Activated CD4-positive, alpha-beta memory T cell treated with anti-CD3 and anti-CD28 coated beads, Interleukin-2, amount 10 ng/mL, durations not matched to agents 7 days and 5 days (primary cell): ENCODE results near the gene MTM1. TPM values are rescaled to one million over a fixed set of nuclear protein-coding genes. Genes with fewer than 3 reads are reported as not detected.

Experiments
- CTCF ChIA-PET: fragments of 350-600 bp; sonication (Branson Sonifier 250); formaldehyde crosslinking; loops from one replicate; lab custom pipeline; 2021; ENCODE audit warnings: antibody characterized with exemption, inconsistent platforms; lab: Charles Lee
- POLR2A ChIA-PET: fragments of 350-600 bp; sonication (Branson Sonifier 250); formaldehyde crosslinking; loops from one replicate; lab custom pipeline; 2021; ENCODE audit warnings: antibody characterized with exemption; lab: Charles Lee
- DNase-seq: peaks from one replicate; pipeline ENCODE4 v3.0.0-alpha.2; 2020
- H3K27ac Mint-ChIP-seq: one replicate; pipeline ENCODE4 v1.8.0; 2021; ENCODE audit warnings: mild to moderate bottlenecking, mixed read lengths
- H3K27me3 Mint-ChIP-seq: one replicate; pipeline ENCODE4 v1.8.0; 2021; ENCODE audit warnings: mixed read lengths
- H3K36me3 Mint-ChIP-seq: one replicate; pipeline ENCODE4 v1.8.0; 2021; ENCODE audit warnings: low read depth, mixed read lengths
- H3K4me1 Mint-ChIP-seq: one replicate; pipeline ENCODE4 v1.8.0; 2021; ENCODE audit warnings: mixed read lengths
- H3K4me3 Mint-ChIP-seq: one replicate; pipeline ENCODE4 v1.8.0; 2021; ENCODE audit warnings: mild to moderate bottlenecking, mixed read lengths
- H3K9me3 Mint-ChIP-seq: one replicate; pipeline ENCODE4 v1.8.0; 2021; ENCODE audit warnings: mixed read lengths
- total RNA-seq, 2 experiments: library from RNA; stranded (reverse); gene quantifications; one replicate each; pipeline ENCODE4 v1.2.3, GENCODE V29; 2021

MTM1 gene
- total RNA-seq, 2 experiments from 2014 or later: 36.3 to 36.5 TPM

DNA sequence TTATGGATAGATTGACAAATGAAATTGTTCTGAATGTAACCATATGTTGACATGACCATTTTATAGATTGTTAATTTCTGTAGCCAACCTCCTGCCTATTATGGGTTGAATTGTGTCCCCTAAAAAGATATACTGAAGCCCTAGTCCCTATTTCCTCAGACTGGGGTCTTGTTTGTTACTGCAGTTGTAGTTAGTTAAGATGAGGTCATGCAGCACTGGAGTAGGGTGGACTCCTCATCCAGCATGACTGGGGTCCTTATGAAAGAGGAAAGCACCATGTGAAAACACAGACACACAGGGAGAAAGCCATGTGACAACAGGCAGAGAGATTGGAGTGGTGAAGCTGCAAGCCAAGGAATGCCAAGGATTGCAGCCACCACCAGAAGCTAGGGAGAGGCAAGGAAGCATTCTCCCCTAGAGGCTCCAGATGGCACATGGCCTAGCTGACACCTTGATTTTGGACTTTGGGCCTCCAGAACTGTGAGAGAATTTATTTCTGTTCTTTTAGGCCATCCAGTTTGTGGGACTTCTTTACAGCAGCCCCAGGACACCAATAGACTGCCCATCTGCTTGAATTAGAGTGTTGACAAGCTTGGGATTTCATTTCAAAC, 14.0 kb downstream of the MTM1 start:
- no peak overlapping the region for H3K4me3 Mint-ChIP-seq
- POLR2A ChIA-PET: interaction anchor here (0.6 to 2.0 kb wide), 2 partner anchors 11 to 13 kb away, joined by 5 to 7 read pairs; partner anchors contain the start of gene MTM1

DNA sequence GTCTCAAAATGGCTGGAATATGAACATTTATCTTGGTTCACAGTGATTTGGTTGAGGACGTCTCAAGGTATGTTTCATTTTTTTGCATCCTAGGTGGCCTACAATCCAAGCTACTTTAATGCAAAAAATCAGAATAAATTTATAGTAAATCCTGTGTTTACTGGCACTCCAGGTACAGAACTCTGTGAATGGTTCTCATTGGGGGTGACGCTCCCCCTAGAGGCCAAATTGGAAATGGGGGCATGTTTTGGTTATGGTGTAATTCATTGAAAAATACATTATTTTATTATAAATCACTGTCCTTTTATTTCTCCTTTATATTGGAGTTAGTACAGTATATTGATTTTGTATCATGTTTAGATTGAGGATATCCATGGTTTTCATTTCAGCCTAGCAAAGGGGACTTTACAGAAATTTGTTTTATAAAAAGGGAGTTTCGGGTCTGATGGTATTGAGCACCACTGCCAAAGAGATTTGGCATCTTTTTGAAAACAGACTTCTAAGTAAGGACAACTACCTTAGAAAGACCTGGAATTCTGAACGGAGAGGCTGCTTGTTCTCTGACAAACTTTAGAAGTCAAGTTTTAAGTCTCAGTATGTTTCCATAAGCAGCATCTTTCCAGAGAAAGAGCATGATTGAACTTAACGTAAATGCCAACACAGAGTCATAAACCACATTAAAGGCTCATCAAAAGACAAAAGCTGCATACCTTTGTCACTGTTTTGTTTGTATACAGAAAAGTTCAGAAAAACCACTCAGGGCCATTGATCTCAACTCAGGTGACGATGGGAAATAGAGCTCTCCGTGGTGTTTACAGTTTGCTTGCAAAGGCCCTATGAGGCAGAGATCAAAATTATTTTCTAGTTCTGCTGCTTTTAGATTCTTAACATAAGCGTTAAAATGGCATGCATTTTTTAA, 19.4 kb downstream of the MTM1 start:
- POLR2A ChIA-PET: interaction anchor here (1.1 to 1.3 kb wide), 2 partner anchors 13 to 15 kb away, joined by 3 to 4 read pairs; no protein-coding TSS in a partner anchor
- no peak overlapping the region for H3K4me3 Mint-ChIP-seq
- peaks cover 3% of the 10 kb centered on the region for H3K36me3 Mint-ChIP-seq
- H3K4me1 Mint-ChIP-seq: peaks cover 13% of the 10 kb centered on the region
- no peaks in the 10 kb centered on the region for H3K27me3 Mint-ChIP-seq
- peak; percentile 31 for DNase-seq
- no peak overlapping the region for H3K27ac Mint-ChIP-seq
- no peaks in the 10 kb centered on the region for H3K9me3 Mint-ChIP-seq
- CTCF ChIA-PET: interaction anchor here (0.6 to 1.3 kb wide), 5 partner anchors 10 to 41 kb away, joined by 3 read pairs; no protein-coding TSS in a partner anchor

More for the DNA sequence above, 14.0 kb downstream of the MTM1 start:
- no peaks in the 10 kb centered on the region for H3K27me3 Mint-ChIP-seq
- peaks cover 41% of the 10 kb centered on the region for H3K4me1 Mint-ChIP-seq
- no peak overlapping the region for H3K27ac Mint-ChIP-seq
- H3K9me3 Mint-ChIP-seq: no peaks in the 10 kb centered on the region
- peaks cover 18% of the 10 kb centered on the region for H3K36me3 Mint-ChIP-seq
- no peak for DNase-seq
- CTCF ChIA-PET: no interaction called here

DNA sequence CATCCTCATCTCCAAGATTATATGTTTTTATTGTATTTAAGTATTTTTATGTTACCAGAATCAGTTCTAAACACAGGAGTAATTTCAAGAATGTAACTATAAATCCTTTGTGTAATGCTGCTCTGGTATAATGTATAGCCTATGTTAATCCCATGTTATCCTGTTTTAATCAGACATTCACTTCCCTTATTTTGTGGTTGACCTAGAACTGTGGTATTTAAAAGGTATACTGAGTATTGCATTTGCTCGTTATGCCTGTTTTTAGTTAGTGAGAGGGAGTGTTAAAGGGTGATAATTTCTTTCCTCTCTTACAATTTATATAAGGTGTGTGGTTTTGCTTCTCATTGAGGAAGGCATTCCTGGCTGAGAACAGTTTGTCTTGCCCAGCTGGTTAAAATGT, 26.2 kb downstream of the MTM1 start:
- no peaks in the 10 kb centered on the region for H3K9me3 Mint-ChIP-seq
- no peaks in the 10 kb centered on the region for H3K27me3 Mint-ChIP-seq
- H3K4me1 Mint-ChIP-seq: peaks cover 5% of the 10 kb centered on the region
- H3K27ac Mint-ChIP-seq: no peak overlapping the region
- peaks cover 16% of the 10 kb centered on the region for H3K36me3 Mint-ChIP-seq
- H3K4me3 Mint-ChIP-seq: no peak overlapping the region
- ChIA-PET POLR2A (no interaction called here), CTCF (no interaction called here)
- no peak for DNase-seq

DNA sequence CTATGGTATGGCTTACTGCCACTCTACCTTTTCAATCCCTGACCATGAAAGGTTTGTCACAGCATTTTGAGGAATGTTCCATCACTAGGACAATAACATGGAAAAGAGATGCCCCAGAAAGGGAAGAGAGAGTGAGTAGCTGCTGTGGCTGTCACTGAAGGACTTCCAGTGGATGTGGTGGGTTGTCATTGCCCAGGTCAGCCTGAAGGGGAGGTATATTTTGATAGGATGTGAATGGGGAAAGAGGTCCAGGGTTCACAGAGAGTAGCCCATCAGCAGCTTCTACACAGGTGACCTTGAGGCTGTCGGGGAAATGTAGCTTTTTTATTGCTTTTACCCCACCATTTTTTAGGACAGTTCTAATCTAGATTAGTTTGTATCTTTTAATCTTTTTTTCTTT, 30.8 kb downstream of the MTM1 start:
- no peak overlapping the region for H3K4me3 Mint-ChIP-seq

DNA sequence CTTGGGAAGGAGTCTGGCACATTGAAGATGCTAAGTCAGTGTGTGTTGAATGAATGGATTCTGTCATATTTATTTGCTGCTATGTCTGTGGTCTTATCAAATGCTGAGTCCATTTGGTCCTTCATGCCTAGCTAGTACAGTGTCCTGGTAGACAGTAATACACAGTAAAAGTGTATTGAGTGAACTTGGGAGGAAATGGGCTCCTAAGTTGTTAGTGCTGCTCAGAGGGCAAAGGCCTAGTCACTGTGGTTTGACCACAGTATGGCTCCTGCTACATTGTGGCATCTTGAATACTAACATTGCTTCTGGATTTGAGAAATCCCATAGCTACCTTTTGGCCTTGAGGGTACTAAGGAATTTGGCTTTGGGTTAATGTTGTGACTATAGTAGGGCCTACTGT, 33.9 kb downstream of the MTM1 start:
- Mint-ChIP-seq H3K9me3 (no peaks in the 10 kb centered on the region), H3K36me3 (peaks cover 61% of the 10 kb centered on the region), H3K27me3 (no peaks in the 10 kb centered on the region), H3K4me1 (peaks cover 16% of the 10 kb centered on the region), H3K27ac (no peak overlapping the region), H3K4me3 (no peak overlapping the region)
- ChIA-PET POLR2A (no interaction called here), CTCF (no interaction called here)
- no peak for DNase-seq

More for the DNA sequence above, 30.8 kb downstream of the MTM1 start:
- DNase-seq: no peak
- H3K27ac Mint-ChIP-seq: no peak overlapping the region
- H3K27me3 Mint-ChIP-seq: no peaks in the 10 kb centered on the region
- ChIA-PET POLR2A (interaction anchor here (1.3 kb wide), 1 partner anchor 25 kb away, joined by 3 read pairs; no protein-coding TSS in a partner anchor), CTCF (interaction anchor here (1.4 kb wide), 1 partner anchor 84 kb away, joined by 3 read pairs; no protein-coding TSS in a partner anchor)
- no peaks in the 10 kb centered on the region for H3K9me3 Mint-ChIP-seq
- peaks cover 53% of the 10 kb centered on the region for H3K36me3 Mint-ChIP-seq
- peaks cover 19% of the 10 kb centered on the region for H3K4me1 Mint-ChIP-seq

DNA sequence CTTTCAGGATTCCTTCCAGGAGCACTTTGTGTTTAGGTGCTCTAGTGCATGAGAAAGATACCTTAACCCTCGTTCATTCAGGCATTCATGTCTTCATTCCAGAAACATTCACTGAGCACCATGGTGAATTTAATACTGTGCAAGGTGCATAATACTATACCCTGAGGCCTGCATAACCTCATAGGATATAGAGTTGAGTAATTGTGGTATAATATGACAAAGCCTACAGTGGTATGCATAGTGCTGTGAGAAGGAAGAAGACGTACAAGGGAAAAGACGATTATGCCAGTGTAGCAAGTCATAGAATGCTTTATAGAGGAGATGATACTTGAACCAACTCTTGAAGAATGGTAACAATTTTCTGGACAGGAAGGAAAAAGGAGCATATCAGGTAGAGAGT, 34.3 kb downstream of the MTM1 start:
- CTCF ChIA-PET: no interaction called here
- H3K27ac Mint-ChIP-seq: no peak overlapping the region
- H3K9me3 Mint-ChIP-seq: no peaks in the 10 kb centered on the region
- POLR2A ChIA-PET: no interaction called here
- H3K27me3 Mint-ChIP-seq: no peaks in the 10 kb centered on the region
- H3K4me1 Mint-ChIP-seq: peaks cover 16% of the 10 kb centered on the region
- no peak for DNase-seq
- peaks cover 65% of the 10 kb centered on the region for H3K36me3 Mint-ChIP-seq
- H3K4me3 Mint-ChIP-seq: no peak overlapping the region

DNA sequence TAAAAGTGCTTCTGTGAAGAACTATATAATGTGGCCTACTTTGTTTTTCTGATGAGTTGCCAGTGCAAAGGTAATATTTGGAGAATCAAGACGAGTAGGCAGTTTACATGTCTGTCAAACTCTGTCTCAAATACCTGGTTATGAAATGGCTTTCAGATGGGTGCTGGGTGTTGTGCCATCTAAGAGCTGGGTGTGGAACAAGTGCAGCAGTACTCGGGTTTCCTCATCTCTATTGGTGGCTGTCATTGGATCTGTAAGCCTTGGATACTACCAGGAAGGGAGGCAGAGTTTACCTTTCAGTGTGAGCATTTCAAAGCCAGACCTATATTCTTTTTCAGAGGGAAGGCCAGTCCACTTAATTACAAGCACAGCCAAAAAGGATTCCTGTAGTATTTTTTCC, 37.2 kb downstream of the MTM1 start:
- Mint-ChIP-seq H3K27me3 (no peaks in the 10 kb centered on the region), H3K9me3 (no peaks in the 10 kb centered on the region), H3K4me1 (peaks cover 16% of the 10 kb centered on the region), H3K4me3 (no peak overlapping the region), H3K27ac (no peak overlapping the region), H3K36me3 (peaks cover 69% of the 10 kb centered on the region)
- no peak for DNase-seq
- ChIA-PET CTCF (no interaction called here), POLR2A (no interaction called here)

DNA sequence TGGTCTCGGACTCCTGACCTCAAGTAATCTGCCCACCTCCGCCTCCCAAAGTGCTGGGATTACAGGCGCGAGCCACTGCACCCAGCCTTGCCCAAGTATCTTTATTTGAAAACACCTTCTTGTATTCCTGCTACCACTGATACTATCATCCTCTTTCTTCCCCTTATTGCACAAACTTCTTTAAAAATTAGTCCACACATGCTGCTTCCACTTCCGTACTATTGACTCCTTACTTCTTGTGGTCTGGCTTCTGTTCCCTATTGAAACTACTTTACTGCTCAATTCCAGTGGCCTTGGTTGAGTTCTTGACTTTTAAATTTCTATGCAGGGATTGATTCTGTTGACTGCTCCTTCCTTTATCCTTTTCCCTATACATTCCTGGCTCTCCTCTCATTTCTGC, 38.8 kb downstream of the MTM1 start:
- Mint-ChIP-seq H3K27ac (no peak overlapping the region), H3K27me3 (no peaks in the 10 kb centered on the region), H3K36me3 (peaks cover 53% of the 10 kb centered on the region), H3K9me3 (no peaks in the 10 kb centered on the region), H3K4me1 (peaks cover 9% of the 10 kb centered on the region), H3K4me3 (no peak overlapping the region)
- CTCF ChIA-PET: no interaction called here
- POLR2A ChIA-PET: no interaction called here
- DNase-seq: no peak

DNA sequence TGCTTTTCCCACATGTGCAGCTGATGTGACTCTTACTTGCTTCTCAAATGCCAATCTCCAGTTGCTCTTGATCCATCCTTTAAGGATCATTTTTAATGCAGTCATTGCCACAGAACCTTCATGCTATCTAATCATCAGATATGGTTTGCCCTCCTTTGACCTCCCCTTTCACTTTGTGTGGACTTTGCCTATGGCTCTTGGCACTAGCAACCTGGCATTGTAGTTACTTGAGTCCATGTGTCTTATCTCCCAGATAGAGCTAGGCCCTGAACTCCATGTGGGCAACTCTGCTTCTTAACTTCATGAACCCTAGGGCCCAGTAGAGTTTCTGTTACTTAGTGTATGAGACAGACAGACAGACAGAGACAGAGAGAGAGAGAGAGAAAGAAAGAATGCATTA, 41.6 kb downstream of the MTM1 start:
- H3K27ac Mint-ChIP-seq: no peak overlapping the region

DNA sequence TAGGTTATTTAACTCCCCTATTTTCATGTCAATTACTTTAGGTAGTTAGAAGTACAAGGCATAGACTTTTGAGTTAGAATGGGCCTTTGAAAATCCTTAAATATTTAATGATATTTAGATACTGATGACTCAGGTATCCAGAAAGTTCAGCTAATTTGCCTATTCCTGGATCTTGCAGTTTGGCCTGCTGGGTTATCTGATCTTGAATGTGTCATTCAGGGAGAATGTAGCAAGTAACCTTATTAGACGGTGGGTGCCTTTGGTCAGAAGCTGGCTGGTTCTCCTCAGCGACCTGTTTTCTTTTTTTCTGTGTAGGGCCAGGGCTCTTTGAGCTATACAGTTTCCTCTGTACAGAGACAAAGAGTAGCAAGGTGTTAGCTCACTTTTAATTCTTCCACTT, 42.0 kb downstream of the MTM1 start:
- no peak overlapping the region for H3K27ac Mint-ChIP-seq
- ChIA-PET POLR2A (no interaction called here), CTCF (no interaction called here)

More for the DNA sequence above, 41.6 kb downstream of the MTM1 start:
- CTCF ChIA-PET: no interaction called here
- H3K27me3 Mint-ChIP-seq: no peaks in the 10 kb centered on the region
- POLR2A ChIA-PET: no interaction called here
- H3K4me1 Mint-ChIP-seq: no peaks in the 10 kb centered on the region
- DNase-seq: no peak
- H3K4me3 Mint-ChIP-seq: no peak overlapping the region
- H3K36me3 Mint-ChIP-seq: peaks cover 42% of the 10 kb centered on the region
- H3K9me3 Mint-ChIP-seq: no peaks in the 10 kb centered on the region

DNA sequence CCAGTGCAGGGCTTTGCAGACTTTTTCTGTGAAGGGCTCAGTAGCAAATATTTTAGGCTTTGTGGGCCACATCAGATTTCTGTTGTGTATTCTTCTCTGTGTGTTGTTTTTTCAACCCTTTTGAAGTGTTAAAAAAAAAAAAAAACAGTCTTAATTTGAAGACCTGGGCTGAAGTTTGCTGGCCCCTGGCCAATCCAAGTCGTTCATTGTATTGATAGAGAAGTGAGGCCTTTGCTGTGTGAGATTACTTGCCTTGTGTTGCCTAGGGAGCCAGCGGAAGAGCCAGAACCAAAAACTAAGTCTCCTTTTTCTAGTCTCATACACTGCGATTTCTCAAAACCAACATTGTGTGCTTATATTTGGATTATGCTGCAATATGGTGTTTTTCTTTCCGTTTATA, 46.9 kb downstream of the MTM1 start:
- ChIA-PET CTCF (no interaction called here), POLR2A (no interaction called here)
- Mint-ChIP-seq H3K27ac (no peak overlapping the region), H3K9me3 (no peaks in the 10 kb centered on the region), H3K27me3 (no peaks in the 10 kb centered on the region), H3K4me1 (no peaks in the 10 kb centered on the region), H3K36me3 (peaks cover 36% of the 10 kb centered on the region), H3K4me3 (no peak overlapping the region)
- no peak for DNase-seq

More for the DNA sequence above, 42.0 kb downstream of the MTM1 start:
- no peak for DNase-seq
- Mint-ChIP-seq H3K4me1 (no peaks in the 10 kb centered on the region), H3K27me3 (no peaks in the 10 kb centered on the region), H3K9me3 (no peaks in the 10 kb centered on the region), H3K36me3 (peaks cover 44% of the 10 kb centered on the region), H3K4me3 (no peak overlapping the region)

DNA sequence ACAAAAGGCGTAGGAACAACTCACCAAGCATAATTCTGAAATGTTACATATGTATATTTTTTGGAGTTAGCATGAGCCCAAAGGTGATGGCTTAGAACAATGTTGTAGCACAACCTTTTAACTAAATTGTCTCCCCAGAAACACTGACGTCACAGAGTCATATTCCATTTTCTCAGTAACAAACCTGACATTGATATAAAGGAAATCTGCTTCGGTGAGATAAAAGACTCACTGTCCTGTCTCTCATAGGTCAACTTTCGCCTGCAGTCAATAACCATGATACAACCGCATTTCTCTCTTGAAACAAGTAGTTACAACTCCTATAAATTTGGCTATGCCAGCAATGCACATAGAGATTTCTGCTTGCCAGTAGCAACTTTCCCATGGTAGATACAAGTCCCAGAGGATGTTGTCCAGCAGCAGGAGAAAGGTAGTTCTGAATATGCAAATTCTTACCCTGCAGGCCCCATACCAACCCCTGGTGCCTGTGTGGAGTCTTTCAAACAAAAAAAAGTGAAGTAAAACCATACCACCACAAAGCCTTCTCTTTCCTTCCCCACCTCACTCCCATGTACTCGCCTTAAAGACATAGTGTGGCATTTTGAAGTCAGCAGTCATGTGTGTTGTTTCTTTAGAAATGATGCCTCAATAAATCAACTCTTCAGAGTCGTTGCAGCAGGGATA, 47.9 kb downstream of the MTM1 start:
- Mint-ChIP-seq H3K4me1 (no peaks in the 10 kb centered on the region), H3K9me3 (no peaks in the 10 kb centered on the region), H3K27ac (no peak overlapping the region), H3K27me3 (no peaks in the 10 kb centered on the region), H3K4me3 (no peak overlapping the region), H3K36me3 (peaks cover 43% of the 10 kb centered on the region)
- POLR2A ChIA-PET: no interaction called here
- CTCF ChIA-PET: no interaction called here
- DNase-seq: no peak

DNA sequence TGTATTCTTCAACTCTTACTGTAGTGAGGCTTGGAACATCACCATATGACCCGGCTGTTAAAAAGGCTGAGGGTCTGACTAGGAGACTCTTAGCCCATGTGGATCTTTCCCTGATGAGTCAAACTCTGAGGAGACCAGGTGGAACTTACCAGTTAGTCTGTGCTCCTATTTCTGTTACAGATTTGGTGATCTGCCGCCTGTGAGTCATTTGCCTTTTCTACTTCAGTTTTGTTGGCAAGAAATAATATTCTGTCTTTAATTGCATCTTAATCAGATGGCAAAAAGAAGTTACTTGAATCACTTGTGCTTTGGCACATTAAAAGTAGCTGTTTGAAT, 48.4 kb downstream of the MTM1 start:
- ChIA-PET POLR2A (no interaction called here), CTCF (no interaction called here)
- no peak overlapping the region for H3K4me3 Mint-ChIP-seq
- no peaks in the 10 kb centered on the region for H3K4me1 Mint-ChIP-seq
- H3K27ac Mint-ChIP-seq: no peak overlapping the region
- H3K36me3 Mint-ChIP-seq: peaks cover 48% of the 10 kb centered on the region
- no peak for DNase-seq
- H3K9me3 Mint-ChIP-seq: no peaks in the 10 kb centered on the region
- no peaks in the 10 kb centered on the region for H3K27me3 Mint-ChIP-seq
